ENCODE measurements around the gene NANS. TPM values are rescaled to one million over a fixed set of nuclear protein-coding genes. Genes with fewer than 3 reads are reported as not detected.

NANS gene
- total RNA-seq, 1 donor from 2014 or later, result 73.6 TPM

GRCh38 chr9:98040212-98040611 lies 16.3 kb upstream of the NANS start:
- Histone ChIP-seq H3K4me3 (ENCODE audit: low read depth, low read length) (no peak overlapping the region), H3K36me3 (ENCODE audit: control insufficient read depth, insufficient read depth, low read length) (no peaks in the 10 kb centered on the region), H3K27me3 (ENCODE audit: control insufficient read depth, insufficient read depth, low read length) (no peaks in the 10 kb centered on the region)
- TF ChIP-seq, protein P1, sequence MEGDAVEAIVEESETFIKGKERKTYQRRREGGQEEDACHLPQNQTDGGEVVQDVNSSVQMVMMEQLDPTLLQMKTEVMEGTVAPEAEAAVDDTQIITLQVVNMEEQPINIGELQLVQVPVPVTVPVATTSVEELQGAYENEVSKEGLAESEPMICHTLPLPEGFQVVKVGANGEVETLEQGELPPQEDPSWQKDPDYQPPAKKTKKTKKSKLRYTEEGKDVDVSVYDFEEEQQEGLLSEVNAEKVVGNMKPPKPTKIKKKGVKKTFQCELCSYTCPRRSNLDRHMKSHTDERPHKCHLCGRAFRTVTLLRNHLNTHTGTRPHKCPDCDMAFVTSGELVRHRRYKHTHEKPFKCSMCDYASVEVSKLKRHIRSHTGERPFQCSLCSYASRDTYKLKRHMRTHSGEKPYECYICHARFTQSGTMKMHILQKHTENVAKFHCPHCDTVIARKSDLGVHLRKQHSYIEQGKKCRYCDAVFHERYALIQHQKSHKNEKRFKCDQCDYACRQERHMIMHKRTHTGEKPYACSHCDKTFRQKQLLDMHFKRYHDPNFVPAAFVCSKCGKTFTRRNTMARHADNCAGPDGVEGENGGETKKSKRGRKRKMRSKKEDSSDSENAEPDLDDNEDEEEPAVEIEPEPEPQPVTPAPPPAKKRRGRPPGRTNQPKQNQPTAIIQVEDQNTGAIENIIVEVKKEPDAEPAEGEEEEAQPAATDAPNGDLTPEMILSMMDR (IDR thresholded peaks at IDR 0.05; ENCODE audit: insufficient read depth, low read length, poor library complexity, severe bottlenecking), result no peak
- no peak for DNase-seq (ENCODE audit: low read depth)

DNA sequence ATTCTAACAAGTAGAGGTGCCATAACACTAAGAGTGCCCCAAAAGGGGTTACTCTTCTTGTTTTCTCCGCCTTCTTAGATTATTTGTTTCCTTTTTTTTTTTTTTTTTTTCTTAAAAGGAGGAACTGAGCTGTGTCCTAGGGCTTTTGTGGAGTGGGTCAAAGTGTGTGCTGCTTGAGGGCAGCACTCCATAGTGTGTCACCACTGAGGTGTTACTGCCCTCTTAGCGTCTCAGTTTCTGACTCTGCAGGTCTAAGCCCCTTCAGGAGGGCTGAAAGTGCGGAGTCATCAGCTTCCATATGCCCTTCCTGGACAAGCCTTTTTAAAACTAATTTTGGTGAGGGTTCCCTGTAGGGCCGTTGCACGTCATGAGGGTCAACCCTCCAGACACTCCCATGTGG lies 12.6 kb upstream of the NANS start:
- TF ChIP-seq, protein P1 (IDR thresholded peaks at IDR 0.05; ENCODE audit: insufficient read depth, low read length, poor library complexity, severe bottlenecking), result no peak
- Histone ChIP-seq H3K36me3 (ENCODE audit: control insufficient read depth, insufficient read depth, low read length) (no peaks in the 10 kb centered on the region), H3K27me3 (ENCODE audit: control insufficient read depth, insufficient read depth, low read length) (no peaks in the 10 kb centered on the region), H3K4me3 (ENCODE audit: low read depth, low read length) (no peak overlapping the region)
- no peak for DNase-seq (ENCODE audit: low read depth)

DNA sequence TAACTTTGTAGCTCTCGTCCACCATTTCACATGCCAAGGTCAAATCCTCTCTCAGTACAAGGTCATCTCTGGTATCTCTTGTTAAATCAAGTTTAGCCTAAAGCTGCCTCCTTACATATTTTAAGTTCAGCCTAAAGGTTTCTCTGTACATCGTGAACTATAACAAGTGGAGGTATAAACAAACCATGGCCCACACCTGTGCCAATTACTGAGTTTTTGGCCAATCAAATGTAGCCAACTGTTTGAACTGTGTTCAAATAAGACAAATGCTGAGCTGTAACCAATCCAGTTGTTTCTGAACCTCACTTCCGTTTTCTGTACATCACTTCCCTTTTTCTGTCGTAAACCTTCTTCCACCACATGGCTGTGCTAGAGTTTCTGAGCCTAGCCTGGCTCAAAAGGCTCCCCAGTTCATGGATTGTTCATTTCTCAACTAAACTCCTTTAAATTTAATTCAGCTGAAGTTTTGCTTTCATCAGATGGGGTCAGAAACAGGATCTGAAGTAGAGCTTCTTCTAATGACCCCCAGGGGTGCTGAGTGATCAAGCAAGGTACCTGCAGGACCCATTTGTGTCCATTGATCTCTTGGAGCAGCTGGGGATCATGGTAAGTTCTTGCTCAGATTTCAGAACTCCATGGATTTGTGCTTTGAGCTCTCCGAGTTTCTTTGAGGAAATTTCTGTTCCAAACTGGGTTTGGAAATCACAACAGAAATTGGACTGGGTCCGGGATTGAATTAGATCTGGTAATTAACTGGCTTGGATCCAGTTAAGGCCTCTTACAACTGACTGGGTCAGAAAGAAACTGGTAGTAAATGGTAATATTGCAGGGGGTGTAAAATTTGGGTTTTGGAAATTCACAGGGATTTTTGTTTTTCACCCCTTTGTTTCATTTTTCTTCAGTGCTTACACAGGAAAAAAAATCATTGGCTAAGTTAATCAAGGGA lies 11.0 kb upstream of the NANS start:
- H3K4me3 ChIP-seq (ENCODE audit: low read depth, low read length), result no peak overlapping the region
- TF ChIP-seq, protein P1 (IDR thresholded peaks at IDR 0.05; ENCODE audit: insufficient read depth, low read length, poor library complexity, severe bottlenecking), result no peak
- DNase-seq (ENCODE audit: low read depth), result no peak
- no peaks in the 10 kb centered on the region for H3K27me3 ChIP-seq (ENCODE audit: control insufficient read depth, insufficient read depth, low read length)
- no peaks in the 10 kb centered on the region for H3K36me3 ChIP-seq (ENCODE audit: control insufficient read depth, insufficient read depth, low read length)

DNA sequence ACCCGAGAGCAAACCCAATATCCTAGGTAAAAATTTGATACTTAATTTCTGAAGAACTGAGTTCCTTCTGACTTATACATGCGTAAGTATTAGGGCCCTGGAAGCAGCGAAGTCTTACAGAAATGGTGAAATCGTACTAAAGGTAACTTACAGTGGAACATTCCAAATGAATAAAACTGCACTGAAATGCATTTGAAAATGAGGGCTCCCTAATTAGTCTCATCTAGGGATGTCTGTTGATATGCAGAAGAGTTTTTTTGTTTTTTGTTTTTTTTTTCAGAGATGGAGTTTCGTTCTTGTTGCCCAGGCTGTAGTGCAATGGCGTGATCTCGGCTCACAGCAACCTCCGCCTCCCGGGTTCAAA lies 10.4 kb upstream of the NANS start:
- TF ChIP-seq, protein P1 (IDR thresholded peaks at IDR 0.05; ENCODE audit: insufficient read depth, low read length, poor library complexity, severe bottlenecking), result no peak

DNA sequence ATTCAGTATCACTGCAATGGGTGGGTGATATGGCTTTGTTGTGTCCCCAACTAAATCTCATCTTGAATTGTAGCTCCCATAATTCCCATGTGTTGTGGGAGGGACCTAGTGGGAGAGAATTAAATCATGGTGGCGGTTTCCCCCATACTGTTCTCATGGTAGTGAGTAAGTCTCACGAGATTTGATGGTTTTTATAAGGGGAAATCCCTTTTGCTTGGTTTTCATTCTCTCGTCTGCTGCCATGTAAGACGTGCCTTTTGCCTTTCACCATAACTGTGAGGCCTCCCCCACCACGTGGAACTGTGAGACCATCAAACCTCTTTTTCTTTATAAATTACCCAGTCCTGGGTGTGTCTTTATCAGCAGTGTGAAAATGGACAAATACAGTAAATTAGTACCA lies 9.5 kb upstream of the NANS start:
- TF ChIP-seq, protein P1 (IDR thresholded peaks at IDR 0.05; ENCODE audit: insufficient read depth, low read length, poor library complexity, severe bottlenecking), result no peak
- DNase-seq (ENCODE audit: low read depth), result no peak
- no peak overlapping the region for H3K4me3 ChIP-seq (ENCODE audit: low read depth, low read length)
- no peaks in the 10 kb centered on the region for H3K36me3 ChIP-seq (ENCODE audit: control insufficient read depth, insufficient read depth, low read length)
- no peaks in the 10 kb centered on the region for H3K27me3 ChIP-seq (ENCODE audit: control insufficient read depth, insufficient read depth, low read length)

More for the DNA sequence above, 10.4 kb upstream of the NANS start:
- no peaks in the 10 kb centered on the region for H3K27me3 ChIP-seq (ENCODE audit: control insufficient read depth, insufficient read depth, low read length)
- no peak overlapping the region for H3K4me3 ChIP-seq (ENCODE audit: low read depth, low read length)
- no peaks in the 10 kb centered on the region for H3K36me3 ChIP-seq (ENCODE audit: control insufficient read depth, insufficient read depth, low read length)
- no peak for DNase-seq (ENCODE audit: low read depth)
